A549 (cell line): Measurements from ENCODE around the gene NXPH1. TPM values are rescaled to one million over a fixed set of nuclear protein-coding genes. Genes with fewer than 3 reads are reported as not detected.
A peak's percentile ranks its signal among the peaks of the same experiment; 100 is the strongest.

ENCODE experiments used
- ATAC-seq, 2 experiments: fragments of 200-7000 bp in 1 of 2; fragments of >200 bp in 1 of 2; cut with Nextera tagmentation in 1 of 2; cut with Tn5 transposase in 1 of 2; 3 replicates each; pipeline versions ENCODE4 v1.8.0 to v1.9.1; 2018 to 2020; ENCODE audit warnings: mild to moderate bottlenecking in 1 of 2, moderate library complexity in 1 of 2
- CTCF ChIA-PET: fragments of 300-600 bp; sonication (Branson Sonifier 250); formaldehyde crosslinking; extraction: SDS; loops from one replicate; lab custom pipeline; 2021; ENCODE audit warnings: antibody characterized with exemption, inconsistent platforms; lab: Yijun Ruan, JAX
- POLR2A ChIA-PET: fragments of 350-600 bp; formaldehyde crosslinking; extraction: SDS; loops from one replicate; lab custom pipeline; 2021; ENCODE audit warnings: antibody characterized with exemption, inconsistent platforms; lab: Yijun Ruan, JAX
- DNase-seq, 2 experiments: peaks; one replicate each; pipeline versions ENCODE4 v3.0.0 to v3.0.0-alpha.2; 2011 to 2016; ENCODE audit warnings: low read depth in 1 of 2, low spot score in 1 of 2
- FAIRE-seq: peaks from 2 replicates; lab custom pipeline; 2011; peaks lifted over from hg19 to GRCh38; lab: Jason Lieb, UNC
- H3K27ac ChIP-seq, 2 experiments: fragments of >200 bp; sonication (Bioruptor Twin); formaldehyde crosslinking; 3 replicates each; pipeline ENCODE4 v1.5.1; 2016 to 2017
- H3K4me1 ChIP-seq: fragments of >200 bp; sonication (Bioruptor Twin); formaldehyde crosslinking; 3 replicates; pipeline ENCODE4 v1.6.1; 2016
- H3K4me2 ChIP-seq: fragments of >200 bp; sonication (Bioruptor Twin); formaldehyde crosslinking; 3 replicates; pipeline ENCODE4 v1.6.1; 2016
- H3K4me3 ChIP-seq: fragments of >200 bp; sonication (Bioruptor Twin); formaldehyde crosslinking; 3 replicates; pipeline ENCODE4 v1.5.1; 2016
- H3K9me3 ChIP-seq: fragments of >200 bp; sonication (Bioruptor Twin); formaldehyde crosslinking; 3 replicates; pipeline ENCODE4 v1.6.1; 2016
- CBX8 ChIP-seq: fragments of 200-600 bp; sonication (generic); IDR thresholded peaks from 2 replicates; pipeline ENCODE4 v1.6.1; 2016
- CEBPB ChIP-seq, 2 experiments: fragments of >200 bp in 1 of 2; sonication (Bioruptor Twin) in 1 of 2; formaldehyde crosslinking in 1 of 2; IDR thresholded peaks; 2 replicates each; pipeline ENCODE4 v1.6.1; 2012 to 2016
- EP300 ChIP-seq, 2 experiments: fragments of >200 bp; sonication (Bioruptor Twin); formaldehyde crosslinking; IDR thresholded peaks; 2 replicates in 1 of 2; 3 replicates in 1 of 2; pipeline ENCODE4 v1.6.1; 2016 to 2017
- ESRRA ChIP-seq: fragments of 150-350 bp; IDR thresholded peaks from 2 replicates; pipeline ENCODE4 v1.6.1; 2014; ENCODE audit warnings: mild to moderate bottlenecking, low read length, borderline replicate concordance
- FOSL2 ChIP-seq, 2 experiments: fragments of 450-650 bp in 1 of 2; fragments of >200 bp in 1 of 2; sonication (Bioruptor Twin) in 1 of 2; formaldehyde crosslinking; IDR thresholded peaks; 2 replicates each; pipeline versions ENCODE4 v1.5.0 to v1.6.1; 2016 to 2020; ENCODE audit warnings: mild to moderate bottlenecking in 1 of 2, moderate library complexity in 1 of 2
- GATA3 ChIP-seq: IDR thresholded peaks from 2 replicates; pipeline ENCODE4 v1.6.1; 2012; ENCODE audit warnings: borderline replicate concordance
- HOXA7 ChIP-seq: fragments of 250-450 bp; sonication (Bioruptor Pico); IDR thresholded peaks from 2 replicates; pipeline ENCODE4 v1.5.0; 2020; ENCODE audit warnings: mild to moderate bottlenecking, moderate library complexity
- HOXB13 ChIP-seq: fragments of 250-450 bp; sonication (Bioruptor Pico); IDR thresholded peaks from 2 replicates; pipeline ENCODE4 v1.5.0; 2020; ENCODE audit warnings: low read depth, mild to moderate bottlenecking, moderate library complexity
- HOXB5 ChIP-seq: fragments of 250-450 bp; sonication (Bioruptor Pico); IDR thresholded peaks from 2 replicates; pipeline ENCODE4 v1.5.0; 2020; ENCODE audit warnings: mild to moderate bottlenecking, moderate library complexity
- MYC ChIP-seq: IDR thresholded peaks from 2 replicates; pipeline ENCODE4 v1.6.1; 2012; ENCODE audit warnings: mild to moderate bottlenecking, inconsistent platforms, low read length, improper control_type of control experiment, borderline replicate concordance
- NFE2L2 ChIP-seq: fragments of 150-350 bp; conservative IDR thresholded peaks from 2 replicates; pipeline ENCODE4 v1.6.1; 2014; ENCODE audit warnings: low read length
- NPAS2 ChIP-seq: fragments of 250-450 bp; sonication (Bioruptor Pico); IDR thresholded peaks from 2 replicates; pipeline ENCODE4 v1.8.0; 2022; ENCODE audit warnings: mild to moderate bottlenecking, moderate library complexity, borderline replicate concordance
- NR3C1 ChIP-seq: fragments of >200 bp; sonication (Bioruptor Twin); formaldehyde crosslinking; IDR thresholded peaks from 3 replicates; pipeline ENCODE4 v1.6.1; 2017
- PHF8 ChIP-seq: fragments of 200-600 bp; sonication (generic); IDR thresholded peaks from 2 replicates; pipeline ENCODE4 v1.6.1; 2016; ENCODE audit warnings: low read depth, mild to moderate bottlenecking, antibody characterized with exemption, moderate library complexity, borderline replicate concordance
- RAD21 ChIP-seq, 2 experiments: fragments of >200 bp in 1 of 2; sonication (Bioruptor Twin) in 1 of 2; formaldehyde crosslinking in 1 of 2; IDR thresholded peaks in 1 of 2; conservative IDR thresholded peaks in 1 of 2; 2 replicates in 1 of 2; 3 replicates in 1 of 2; pipeline ENCODE4 v1.6.1; 2012 to 2018; ENCODE audit warnings: inconsistent platforms in 1 of 2
- RARB ChIP-seq: fragments of 250-450 bp; sonication (Bioruptor Pico); IDR thresholded peaks from 2 replicates; pipeline ENCODE4 v1.8.0; 2021; ENCODE audit warnings: mild to moderate bottlenecking, moderate library complexity
- SMC3 ChIP-seq: fragments of >200 bp; sonication (Bioruptor Twin); formaldehyde crosslinking; IDR thresholded peaks from 3 replicates; pipeline ENCODE4 v1.6.1; 2018; ENCODE audit warnings: inconsistent platforms
- SREBF2 ChIP-seq: fragments of 450-650 bp; IDR thresholded peaks from 2 replicates; pipeline ENCODE4 v1.6.1; 2014; ENCODE audit warnings: mild to moderate bottlenecking, moderate library complexity
- WGBS: methylation state at CpG from one replicate; pipeline ENCODE4 v1.1.6; 2017; ENCODE audit errors: missing lambda C conversion rate; 5-methylcytosine and 5-hydroxymethylcytosine counted together
- polyA minus RNA-seq: library from RNA; depleted of rRNA, polyadenylated mRNA; stranded (reverse); fragments of >200 nt; gene quantifications from 2 replicates; pipeline ENCODE4 v1.2.3, GENCODE V29; 2011; rRNA and poly(A)+ RNA removed
- polyA plus RNA-seq, 4 experiments: library from polyadenylated mRNA; depleted of rRNA in 3 of 4; stranded (reverse); fragments of >200 nt; fragmentation: RNase III in 1 of 4; extraction: RNeasy Plus Mini Kit Qiagen cat#74134 plus additional on column Dnase treatment in 1 of 4; gene quantifications; 2 replicates in 3 of 4; 3 replicates in 1 of 4; pipeline ENCODE4 v1.2.3, GENCODE V29; 2011 to 2017
- TF ChIP-seq, protein P1 (sequence below): fragments of 150-350 bp; IDR thresholded peaks from 2 replicates; pipeline ENCODE4 v1.6.1; 2014; ENCODE audit warnings: low read depth, mild to moderate bottlenecking, low read length
- TF ChIP-seq, protein P2 (sequence below): fragments of >200 bp; sonication (Bioruptor Twin); formaldehyde crosslinking; IDR thresholded peaks from 2 replicates; pipeline ENCODE4 v1.6.1; 2016
- TF ChIP-seq, protein P3 (sequence below): fragments of 200-600 bp; sonication (generic); IDR thresholded peaks from 2 replicates; pipeline ENCODE4 v1.6.1; 2016; ENCODE audit warnings: antibody characterized with exemption, mild to moderate bottlenecking, moderate library complexity
- TF ChIP-seq, protein P4 (sequence below): IDR thresholded peaks from 2 replicates; pipeline ENCODE4 v1.6.1; 2012

The NXPH1 gene
- polyA plus RNA-seq (2011; rRNA removed) = not detected in 2 replicates
- polyA plus RNA-seq (2012; cell fraction: cytosol; rRNA removed) = not detected in 2 replicates
- not detected in 2 replicates for polyA plus RNA-seq (2012; cell fraction: nucleus; rRNA removed)
- polyA plus RNA-seq (2017; fragmentation: RNase III; extraction: RNeasy Plus Mini Kit Qiagen cat#74134 plus additional on column Dnase treatment) = not detected in 3 replicates
- not detected in 2 replicates for polyA minus RNA-seq

DNA sequence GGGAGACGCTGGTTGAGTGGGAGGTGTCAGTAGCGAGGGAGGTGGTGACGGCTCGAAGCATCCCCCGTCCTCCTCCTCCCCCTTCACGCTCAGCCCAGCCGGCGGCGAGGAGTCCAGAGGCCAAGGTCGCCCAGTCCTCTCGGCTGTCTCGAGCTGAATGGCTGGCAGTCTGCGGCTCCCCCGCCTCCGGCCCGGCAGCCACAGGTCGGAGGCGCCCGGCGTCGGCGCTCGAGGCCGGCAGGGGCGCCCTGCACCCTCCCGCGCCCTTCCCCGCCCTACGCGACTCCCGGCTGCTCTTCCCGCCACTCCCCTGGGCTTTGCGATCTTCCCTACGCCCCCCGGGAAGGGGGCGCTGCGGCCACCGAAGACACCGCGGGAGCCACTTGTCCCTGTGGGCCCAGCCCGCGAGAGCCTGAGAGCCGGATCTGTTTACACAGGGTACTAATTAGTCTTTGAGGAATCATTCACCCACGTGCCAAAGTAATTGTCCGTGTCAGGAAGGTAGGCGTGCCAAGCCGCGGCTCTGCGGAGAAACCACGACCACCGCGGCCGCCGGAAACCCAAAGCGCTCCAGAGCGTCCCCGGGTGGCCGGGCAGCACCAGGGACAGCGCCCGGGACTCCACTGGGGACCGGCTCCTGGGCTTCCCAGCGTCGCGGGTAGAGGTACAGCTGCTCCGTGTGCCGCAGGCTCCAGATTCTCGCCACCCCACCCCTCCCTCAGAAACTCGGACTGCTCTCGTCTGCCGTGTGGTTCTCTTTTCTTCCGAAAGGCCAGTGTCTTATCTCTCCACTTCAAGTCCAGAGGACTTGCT lies at the start of gene NXPH1:
Gene NXPH1, plus strand, starts transcription at position 133 of the 813 bp plus-strand sequence.
- no peaks in the 10 kb centered on the region for H3K9me3 ChIP-seq

DNA sequence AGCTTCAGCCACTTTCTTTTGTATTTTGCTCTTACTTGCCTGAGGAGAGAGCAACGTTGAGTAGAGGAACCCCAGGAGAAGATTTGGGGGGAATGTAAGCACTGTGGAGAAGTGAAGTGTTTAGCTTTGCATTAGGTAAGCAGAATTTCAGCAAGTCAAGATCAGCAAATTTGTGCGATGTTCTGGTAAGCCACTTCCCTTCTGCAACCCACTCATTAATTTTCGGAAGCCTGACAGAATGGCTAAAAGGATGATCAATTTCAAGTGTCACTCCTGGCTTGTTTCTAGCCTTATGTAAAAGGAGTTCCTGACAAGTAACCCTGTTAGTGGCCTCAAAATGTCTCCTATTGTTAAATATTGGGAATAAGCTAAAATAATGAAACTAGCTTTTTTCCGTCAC lies 48.5 kb upstream of the NXPH1 start:
- H3K9me3 ChIP-seq = no peaks in the 10 kb centered on the region
- ATAC-seq (no peak), DNase-seq (no peak), FAIRE-seq (no peak)
- H3K4me3 ChIP-seq = no peak overlapping the region
- ChIA-PET POLR2A (no interaction called here), CTCF (no interaction called here)
- no peak overlapping the region for H3K4me2 ChIP-seq
- no peaks in the 10 kb centered on the region for H3K4me1 ChIP-seq
- WGBS = 53% methylated on average over 4 of the region's 4 CpGs
- no peak overlapping the region for H3K27ac ChIP-seq
- TF ChIP-seq, protein P1, sequence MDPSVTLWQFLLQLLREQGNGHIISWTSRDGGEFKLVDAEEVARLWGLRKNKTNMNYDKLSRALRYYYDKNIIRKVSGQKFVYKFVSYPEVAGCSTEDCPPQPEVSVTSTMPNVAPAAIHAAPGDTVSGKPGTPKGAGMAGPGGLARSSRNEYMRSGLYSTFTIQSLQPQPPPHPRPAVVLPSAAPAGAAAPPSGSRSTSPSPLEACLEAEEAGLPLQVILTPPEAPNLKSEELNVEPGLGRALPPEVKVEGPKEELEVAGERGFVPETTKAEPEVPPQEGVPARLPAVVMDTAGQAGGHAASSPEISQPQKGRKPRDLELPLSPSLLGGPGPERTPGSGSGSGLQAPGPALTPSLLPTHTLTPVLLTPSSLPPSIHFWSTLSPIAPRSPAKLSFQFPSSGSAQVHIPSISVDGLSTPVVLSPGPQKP = no peak
- no peak for TF ChIP-seq NFE2L2

More for the DNA sequence above, at the start of gene NXPH1:
- WGBS = 22% methylated on average over 36 of the region's 71 CpGs
- H3K27ac ChIP-seq = no peak within 1 kb of the TSS
- FAIRE-seq (no peak), DNase-seq (peak in 1 of 2 experiments; percentile 20), ATAC-seq (peak; percentile 61 to 69)
- CTCF ChIA-PET = interaction anchor here (1.0 to 1.1 kb wide), 2 partner anchors 8 to 11 kb away, joined by 3 read pairs; no protein-coding TSS in a partner anchor
- H3K4me2 ChIP-seq = peak within 1 kb of the TSS; percentile 57
- POLR2A ChIA-PET = no interaction called here
- no peaks in the 10 kb centered on the region for H3K4me1 ChIP-seq
- TF ChIP-seq PHF8 (no peak), HOXA7 (CRISPR knock-in tag) (no peak), CBX8 (no peak), RARB (CRISPR knock-in tag) (no peak)
- TF ChIP-seq, protein P2, sequence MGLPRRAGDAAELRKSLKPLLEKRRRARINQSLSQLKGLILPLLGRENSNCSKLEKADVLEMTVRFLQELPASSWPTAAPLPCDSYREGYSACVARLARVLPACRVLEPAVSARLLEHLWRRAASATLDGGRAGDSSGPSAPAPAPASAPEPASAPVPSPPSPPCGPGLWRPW = no peak
- TF ChIP-seq, protein P3, sequence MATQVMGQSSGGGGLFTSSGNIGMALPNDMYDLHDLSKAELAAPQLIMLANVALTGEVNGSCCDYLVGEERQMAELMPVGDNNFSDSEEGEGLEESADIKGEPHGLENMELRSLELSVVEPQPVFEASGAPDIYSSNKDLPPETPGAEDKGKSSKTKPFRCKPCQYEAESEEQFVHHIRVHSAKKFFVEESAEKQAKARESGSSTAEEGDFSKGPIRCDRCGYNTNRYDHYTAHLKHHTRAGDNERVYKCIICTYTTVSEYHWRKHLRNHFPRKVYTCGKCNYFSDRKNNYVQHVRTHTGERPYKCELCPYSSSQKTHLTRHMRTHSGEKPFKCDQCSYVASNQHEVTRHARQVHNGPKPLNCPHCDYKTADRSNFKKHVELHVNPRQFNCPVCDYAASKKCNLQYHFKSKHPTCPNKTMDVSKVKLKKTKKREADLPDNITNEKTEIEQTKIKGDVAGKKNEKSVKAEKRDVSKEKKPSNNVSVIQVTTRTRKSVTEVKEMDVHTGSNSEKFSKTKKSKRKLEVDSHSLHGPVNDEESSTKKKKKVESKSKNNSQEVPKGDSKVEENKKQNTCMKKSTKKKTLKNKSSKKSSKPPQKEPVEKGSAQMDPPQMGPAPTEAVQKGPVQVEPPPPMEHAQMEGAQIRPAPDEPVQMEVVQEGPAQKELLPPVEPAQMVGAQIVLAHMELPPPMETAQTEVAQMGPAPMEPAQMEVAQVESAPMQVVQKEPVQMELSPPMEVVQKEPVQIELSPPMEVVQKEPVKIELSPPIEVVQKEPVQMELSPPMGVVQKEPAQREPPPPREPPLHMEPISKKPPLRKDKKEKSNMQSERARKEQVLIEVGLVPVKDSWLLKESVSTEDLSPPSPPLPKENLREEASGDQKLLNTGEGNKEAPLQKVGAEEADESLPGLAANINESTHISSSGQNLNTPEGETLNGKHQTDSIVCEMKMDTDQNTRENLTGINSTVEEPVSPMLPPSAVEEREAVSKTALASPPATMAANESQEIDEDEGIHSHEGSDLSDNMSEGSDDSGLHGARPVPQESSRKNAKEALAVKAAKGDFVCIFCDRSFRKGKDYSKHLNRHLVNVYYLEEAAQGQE = peak; percentile 88
- peak within 1 kb of the TSS; percentile 23; the same call in 1 of the 3 replicates for H3K4me3 ChIP-seq

DNA sequence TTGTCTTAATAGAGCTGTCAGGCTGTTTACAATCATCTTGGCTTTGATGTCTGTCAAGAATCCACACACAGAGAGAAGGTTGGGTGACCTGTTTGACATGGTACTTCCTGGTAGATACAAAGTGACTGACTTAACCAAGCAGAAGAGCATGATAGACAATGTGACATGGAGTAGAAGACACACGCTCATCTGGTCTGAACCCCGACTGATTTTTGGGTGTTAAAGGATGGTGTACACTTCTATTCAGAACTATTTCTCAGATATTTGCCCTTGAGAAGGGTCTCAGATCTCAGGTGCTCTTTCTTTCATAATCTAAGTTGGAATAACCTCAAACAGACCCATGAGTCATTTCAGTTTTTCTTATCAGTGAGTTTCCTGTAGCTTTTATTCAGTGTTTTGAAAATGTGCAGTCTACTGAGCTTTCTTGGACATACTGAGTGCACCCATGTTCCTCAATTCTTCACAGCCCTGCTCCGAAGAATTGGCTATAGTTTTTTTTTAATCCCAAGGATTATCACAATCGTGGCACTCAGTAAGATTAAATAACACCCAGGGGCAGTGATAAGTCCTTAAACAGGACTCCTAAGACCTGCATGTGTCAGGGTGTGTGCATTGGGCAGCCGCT lies 46.4 kb upstream of the NXPH1 start:
- H3K4me1 ChIP-seq = no peaks in the 10 kb centered on the region
- no peaks in the 10 kb centered on the region for H3K9me3 ChIP-seq
- ChIA-PET CTCF (no interaction called here), POLR2A (no interaction called here)
- DNase-seq (no peak), ATAC-seq (no peak), FAIRE-seq (no peak)
- no peak overlapping the region for H3K4me3 ChIP-seq
- WGBS = 13% methylated on average over 5 of the region's 5 CpGs
- no peak overlapping the region for H3K27ac ChIP-seq
- no peak overlapping the region for H3K4me2 ChIP-seq
- TF ChIP-seq HOXB13 = no peak
- TF ChIP-seq SMC3 = no peak
- TF ChIP-seq, protein P1 = no peak
- TF ChIP-seq NPAS2 (CRISPR knock-in tag) = no peak
- no peak for TF ChIP-seq RAD21 (conservative IDR thresholded peaks at IDR 0.05 in 1 of 2, IDR thresholded peaks at IDR 0.05 in 1 of 2)
- no peak for TF ChIP-seq SREBF2
- TF ChIP-seq CEBPB (IDR thresholded peaks at IDR 0.05) = no peak
- TF ChIP-seq FOSL2 (IDR thresholded peaks at IDR 0.05) = no peak
- no peak for TF ChIP-seq FOSL2 (CRISPR knock-in tag; IDR thresholded peaks at IDR 0.05)
- TF ChIP-seq NR3C1 = no peak
- no peak for TF ChIP-seq HOXB5 (CRISPR knock-in tag)
- TF ChIP-seq MYC = no peak
- TF ChIP-seq NFE2L2 = no peak
- no peak for TF ChIP-seq GATA3
- no peak for TF ChIP-seq PHF8
- no peak for TF ChIP-seq ESRRA
- TF ChIP-seq EP300 (IDR thresholded peaks at IDR 0.05) = no peak
- TF ChIP-seq, protein P4, sequence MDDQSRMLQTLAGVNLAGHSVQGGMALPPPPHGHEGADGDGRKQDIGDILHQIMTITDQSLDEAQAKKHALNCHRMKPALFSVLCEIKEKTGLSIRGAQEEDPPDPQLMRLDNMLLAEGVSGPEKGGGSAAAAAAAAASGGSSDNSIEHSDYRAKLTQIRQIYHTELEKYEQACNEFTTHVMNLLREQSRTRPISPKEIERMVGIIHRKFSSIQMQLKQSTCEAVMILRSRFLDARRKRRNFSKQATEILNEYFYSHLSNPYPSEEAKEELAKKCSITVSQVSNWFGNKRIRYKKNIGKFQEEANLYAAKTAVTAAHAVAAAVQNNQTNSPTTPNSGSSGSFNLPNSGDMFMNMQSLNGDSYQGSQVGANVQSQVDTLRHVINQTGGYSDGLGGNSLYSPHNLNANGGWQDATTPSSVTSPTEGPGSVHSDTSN = no peak
